Vagina (tissue), 2 donors: ENCODE data around the gene FGF1. TPM values are rescaled to one million over a fixed set of nuclear protein-coding genes. Genes with fewer than 3 reads are reported as not detected.

ENCODE experiments used
- DNase-seq, 2 donors: peaks; one replicate each; pipeline ENCODE4 v3.0.0-alpha.2; 2017; ENCODE audit errors: extremely low spot score in 2 of 2
- H3K27ac ChIP-seq: fragments of 200-600 bp; sonication (generic); one replicate; pipeline ENCODE4 v1.5.1; 2019
- H3K27me3 ChIP-seq: fragments of 200-600 bp; sonication (generic); one replicate; pipeline ENCODE4 v1.5.1; 2019
- H3K36me3 ChIP-seq, 2 donors: fragments of 200-600 bp; sonication (generic); one replicate each; pipeline ENCODE4 v1.5.1; 2017 to 2019
- H3K4me1 ChIP-seq: fragments of 200-600 bp; sonication (generic); one replicate; pipeline ENCODE4 v1.5.1; 2019
- H3K4me3 ChIP-seq, 2 donors: fragments of 200-600 bp; sonication (generic); 1 replicate in 1 of 2; 2 replicates in 1 of 2; pipeline ENCODE4 v1.5.1; 2016 to 2019
- H3K9me3 ChIP-seq: fragments of 200-600 bp; sonication (generic); one replicate; pipeline ENCODE4 v1.5.1; 2019
- POLR2A ChIP-seq, 2 donors: fragments of 450-650 bp; IDR thresholded peaks; one replicate each; pipeline ENCODE4 v1.6.1; 2017; ENCODE audit warnings: antibody characterized with exemption in 2 of 2, mild to moderate bottlenecking in 2 of 2, moderate library complexity in 2 of 2
- POLR2AphosphoS5 ChIP-seq, 2 donors: sonication (generic); formaldehyde crosslinking; IDR thresholded peaks; one replicate each; pipeline ENCODE4 v1.9.0; 2017; ENCODE audit warnings: antibody characterized with exemption in 2 of 2, mild to moderate bottlenecking in 2 of 2, low read depth in 1 of 2; ENCODE audit not compliant: insufficient read depth in 1 of 2
- intact Hi-C: fragments of 100-400 bp; cut with DNase I; formaldehyde crosslinking; loops from one replicate; pipeline ENCODE4 v1.15.1; 2023
- total RNA-seq: library from RNA; depleted of rRNA; stranded (reverse); fragments of >200 nt; gene quantifications from one replicate; pipeline ENCODE4 v1.2.3, GENCODE V29; 2016
- TF ChIP-seq, protein P1 (sequence below), 3 experiments: fragments of 450-650 bp in 2 of 3; fragments of 200-600 bp in 1 of 3; sonication (generic) in 1 of 3; IDR thresholded peaks; one replicate each; pipeline ENCODE4 v1.5.1; 2017 to 2019; ENCODE audit warnings: antibody characterized with exemption in 3 of 3, mild to moderate bottlenecking in 2 of 3, moderate library complexity in 2 of 3

FGF1 gene
- total RNA-seq, 1 donor from 2014 or later: 2.0 TPM

DNA sequence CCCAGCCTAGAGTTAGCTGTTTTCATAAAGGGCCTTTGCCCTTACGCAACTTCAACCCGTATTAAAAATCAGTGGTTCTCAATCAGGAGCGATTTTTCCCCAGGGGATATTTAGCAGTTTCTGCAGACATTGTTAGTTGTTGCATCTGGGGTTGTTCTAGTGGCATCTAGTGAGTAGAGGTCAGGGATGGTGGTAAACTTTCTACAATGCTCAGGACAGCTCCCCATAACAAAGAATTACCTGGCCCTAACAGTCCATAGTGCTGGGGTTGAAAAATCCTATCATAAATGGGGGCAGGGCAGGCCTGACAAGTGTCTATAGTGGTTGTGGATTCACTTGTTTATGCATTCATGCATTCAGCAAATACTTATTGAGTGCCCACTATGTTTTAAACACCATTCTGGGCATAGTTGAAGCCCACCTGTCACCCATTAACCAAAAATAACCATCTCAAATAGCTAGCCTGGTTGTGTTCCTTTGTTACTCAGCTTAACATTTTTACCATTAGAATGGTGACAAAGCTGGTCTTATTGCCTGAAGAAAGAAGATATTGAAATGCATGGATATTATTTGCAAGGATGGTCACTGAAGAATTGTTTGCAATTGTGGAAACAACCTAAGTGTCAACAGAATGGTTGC is 15.9 kb upstream of the FGF1 start:
- intact Hi-C loops: no loop called here
- Histone ChIP-seq H3K36me3 (no peaks in the 10 kb centered on the region), H3K9me3 (no peaks in the 10 kb centered on the region), H3K4me3 (no peak overlapping the region), H3K27me3 (no peaks in the 10 kb centered on the region), H3K27ac (no peak overlapping the region), H3K4me1 (peaks cover 21% of the 10 kb centered on the region)
- TF ChIP-seq POLR2A (IDR thresholded peaks at IDR 0.05) (no peak), POLR2AphosphoS5 (IDR thresholded peaks at IDR 0.05; ENCODE audit: insufficient read depth in 1 of 2, low read depth in 1 of 2) (no peak)
- TF ChIP-seq, protein P1, sequence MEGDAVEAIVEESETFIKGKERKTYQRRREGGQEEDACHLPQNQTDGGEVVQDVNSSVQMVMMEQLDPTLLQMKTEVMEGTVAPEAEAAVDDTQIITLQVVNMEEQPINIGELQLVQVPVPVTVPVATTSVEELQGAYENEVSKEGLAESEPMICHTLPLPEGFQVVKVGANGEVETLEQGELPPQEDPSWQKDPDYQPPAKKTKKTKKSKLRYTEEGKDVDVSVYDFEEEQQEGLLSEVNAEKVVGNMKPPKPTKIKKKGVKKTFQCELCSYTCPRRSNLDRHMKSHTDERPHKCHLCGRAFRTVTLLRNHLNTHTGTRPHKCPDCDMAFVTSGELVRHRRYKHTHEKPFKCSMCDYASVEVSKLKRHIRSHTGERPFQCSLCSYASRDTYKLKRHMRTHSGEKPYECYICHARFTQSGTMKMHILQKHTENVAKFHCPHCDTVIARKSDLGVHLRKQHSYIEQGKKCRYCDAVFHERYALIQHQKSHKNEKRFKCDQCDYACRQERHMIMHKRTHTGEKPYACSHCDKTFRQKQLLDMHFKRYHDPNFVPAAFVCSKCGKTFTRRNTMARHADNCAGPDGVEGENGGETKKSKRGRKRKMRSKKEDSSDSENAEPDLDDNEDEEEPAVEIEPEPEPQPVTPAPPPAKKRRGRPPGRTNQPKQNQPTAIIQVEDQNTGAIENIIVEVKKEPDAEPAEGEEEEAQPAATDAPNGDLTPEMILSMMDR (IDR thresholded peaks at IDR 0.05): no peak
- DNase-seq: no peak

DNA sequence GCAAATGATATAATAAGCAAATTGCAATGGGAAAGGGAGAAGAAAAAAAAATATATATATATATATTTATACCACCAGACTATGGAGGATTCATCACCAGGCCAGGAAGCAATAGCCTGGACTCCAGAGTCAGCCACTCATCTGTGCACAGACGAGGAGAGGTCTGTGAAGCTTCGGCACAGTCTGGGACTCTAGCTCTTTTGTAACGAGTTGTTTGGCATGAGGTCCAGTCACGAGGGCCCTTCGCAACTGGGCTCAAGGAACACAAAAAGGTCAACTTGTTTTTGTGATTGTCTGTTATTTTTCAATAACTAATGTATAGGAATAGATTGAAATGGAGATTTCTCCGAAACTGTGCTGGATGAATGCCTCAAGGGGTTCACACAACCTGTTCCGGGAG is 14.7 kb upstream of the FGF1 start:
- no peaks in the 10 kb centered on the region for H3K27me3 ChIP-seq
- H3K36me3 ChIP-seq: no peaks in the 10 kb centered on the region
- H3K9me3 ChIP-seq: no peaks in the 10 kb centered on the region
- no peak for DNase-seq
- TF ChIP-seq, protein P1 (IDR thresholded peaks at IDR 0.05): no peak
- no peak for TF ChIP-seq POLR2AphosphoS5 (IDR thresholded peaks at IDR 0.05; ENCODE audit: insufficient read depth in 1 of 2, low read depth in 1 of 2)
- TF ChIP-seq POLR2A (IDR thresholded peaks at IDR 0.05): no peak
- peaks cover 21% of the 10 kb centered on the region for H3K4me1 ChIP-seq
- no peak overlapping the region for H3K27ac ChIP-seq
- intact Hi-C loops: no loop called here
- no peak overlapping the region for H3K4me3 ChIP-seq

DNA sequence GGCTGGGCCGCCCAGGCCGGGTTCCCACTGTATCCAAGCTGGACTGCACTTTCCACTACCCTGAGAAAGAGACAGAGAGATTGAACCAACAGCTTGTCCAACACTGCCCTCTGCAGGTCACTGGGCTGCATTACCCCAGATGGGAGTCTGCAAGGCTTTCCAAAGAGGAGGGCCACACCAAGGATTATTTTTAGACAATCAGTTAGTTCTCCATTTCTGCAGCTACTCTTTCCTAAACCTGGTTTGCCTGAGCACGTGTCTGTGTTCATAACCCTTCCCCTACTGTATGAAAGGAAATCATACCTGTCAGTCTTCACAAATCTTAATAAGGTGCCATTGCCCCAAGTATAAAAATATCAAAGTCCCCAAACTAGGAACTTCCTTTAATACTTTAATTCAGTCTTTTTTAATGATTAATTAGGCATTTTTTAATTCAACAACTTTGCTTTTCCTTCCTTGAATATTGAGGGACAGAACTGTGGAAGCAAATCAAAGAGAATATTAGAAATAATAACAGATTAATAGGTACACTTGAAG is 13.4 kb upstream of the FGF1 start:
- peak in 1 of 2 donors; percentile 92 for DNase-seq
- intact Hi-C loops: loop anchor here (5.0 kb wide), 2 partner anchors 42 to 87 kb away; no protein-coding TSS in a partner anchor
- no peaks in the 10 kb centered on the region for H3K9me3 ChIP-seq
- no peak overlapping the region for H3K4me3 ChIP-seq
- peak overlapping the region; percentile 16 for H3K27ac ChIP-seq
- H3K4me1 ChIP-seq: peaks cover 21% of the 10 kb centered on the region
- no peaks in the 10 kb centered on the region for H3K36me3 ChIP-seq
- TF ChIP-seq, protein P1 (IDR thresholded peaks at IDR 0.05): peak; percentile 95 to 97 (median 96)
- no peak for TF ChIP-seq POLR2A (IDR thresholded peaks at IDR 0.05)
- no peaks in the 10 kb centered on the region for H3K27me3 ChIP-seq

DNA sequence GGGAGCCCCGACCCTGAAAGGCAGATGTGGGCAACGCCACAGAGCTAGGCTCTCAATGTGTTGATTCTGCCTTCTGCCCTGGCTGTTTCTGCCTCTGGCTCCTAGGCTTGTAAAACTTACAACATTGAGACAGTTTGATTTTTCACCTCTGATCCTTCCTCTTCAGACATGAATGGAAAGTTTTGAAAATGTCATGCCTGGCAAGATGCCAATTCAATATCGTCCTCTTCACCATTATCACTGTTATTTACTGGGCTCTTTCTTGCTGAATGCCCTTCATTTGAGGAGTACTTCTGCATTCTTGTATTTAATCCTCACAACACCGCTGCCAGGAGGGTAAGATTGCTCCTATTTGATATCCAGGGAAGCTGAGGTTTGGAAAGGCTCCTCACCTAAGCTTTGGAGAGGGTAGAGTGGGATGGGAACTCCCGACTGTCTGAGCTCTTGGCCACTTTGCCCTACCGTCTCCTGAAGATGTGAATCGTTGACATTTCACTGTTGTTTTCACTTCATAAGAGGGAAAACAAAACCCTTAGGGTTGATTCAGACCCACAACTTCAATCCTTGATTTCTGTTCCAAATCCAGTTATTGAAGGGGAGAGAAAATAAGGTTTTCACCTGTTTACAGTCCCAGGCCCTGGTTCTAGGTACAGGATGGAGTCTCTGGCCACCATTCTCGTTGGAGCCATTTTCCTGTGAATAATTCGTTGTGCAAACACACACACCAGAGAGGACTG is 12.7 kb upstream of the FGF1 start:
- Histone ChIP-seq H3K27ac (peak overlapping the region; percentile 16), H3K4me1 (peaks cover 21% of the 10 kb centered on the region), H3K27me3 (no peaks in the 10 kb centered on the region), H3K9me3 (no peaks in the 10 kb centered on the region), H3K4me3 (no peak overlapping the region), H3K36me3 (no peaks in the 10 kb centered on the region)
- TF ChIP-seq, protein P1 (IDR thresholded peaks at IDR 0.05): no peak
- TF ChIP-seq POLR2A (IDR thresholded peaks at IDR 0.05): no peak
- TF ChIP-seq POLR2AphosphoS5 (IDR thresholded peaks at IDR 0.05; ENCODE audit: insufficient read depth in 1 of 2, low read depth in 1 of 2): no peak
- DNase-seq: no peak
- intact Hi-C loops: loop anchor here (5.0 kb wide), 2 partner anchors 41 to 86 kb away; no protein-coding TSS in a partner anchor
